DMS153 treated with DMSO at 0.1 percent for 48 hours (cell line): ENCODE data around the gene FDPS.

Source experiments
- DNase-seq: peaks from one replicate; lab custom pipeline; 2025; ENCODE audit not compliant: unreplicated experiment; lab: John Stamatoyannopoulos, UW

FDPS gene

DNA sequence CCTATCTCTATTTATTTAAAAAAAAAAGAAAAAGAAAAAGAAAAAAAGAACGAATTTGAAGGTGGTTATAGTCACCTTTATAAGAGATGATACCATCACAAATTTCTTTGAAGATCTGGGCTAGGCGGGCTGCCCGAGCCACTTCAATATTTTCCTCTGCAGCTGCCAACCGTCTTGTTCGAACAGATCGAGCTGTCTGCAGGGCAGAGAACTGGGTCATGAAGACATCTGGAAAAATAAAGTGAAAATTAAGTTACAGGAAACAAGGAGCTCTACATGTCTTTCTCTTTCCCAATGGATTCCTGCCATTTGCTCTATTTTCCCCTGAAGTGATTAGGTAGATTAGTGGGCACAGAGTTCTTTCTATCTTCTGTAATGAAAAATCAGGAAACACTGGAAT, 44.0 kb downstream of the FDPS start:
- no peak for DNase-seq

GRCh38 chr1:155360051-155360450, 51.4 kb downstream of the FDPS start:
- no peak for DNase-seq
